ENCODE data around the gene MTR. TPM values are rescaled to one million over a fixed set of nuclear protein-coding genes. Genes with fewer than 3 reads are reported as not detected.

The MTR gene
- total and polyA plus RNA-seq, 9 of the 15 experiments (the other 6 are each of a cell fraction or from before 2014, with no cell fraction given) = 3.4 to 44.3 (median 20.3) TPM

GRCh38 chr1:236914375-236914774, 119.3 kb downstream of the MTR start (continued):
- TF ChIP-seq ZNF584 (CRISPR knock-in tag; IDR thresholded peaks at IDR 0.05; ENCODE audit: low read depth) (no peak), ZFP36 (IDR thresholded peaks at IDR 0.05; ENCODE audit: low read depth, low read length, partially characterized antibody) (no peak), SMAD2 (IDR thresholded peaks at IDR 0.05; ENCODE audit: low read depth, low read length) (no peak), ZNF445 (CRISPR knock-in tag; IDR thresholded peaks at IDR 0.05; ENCODE audit: low read depth) (no peak), NKRF (IDR thresholded peaks at IDR 0.05; ENCODE audit: borderline replicate concordance) (no peak), RCOR1 (IDR thresholded peaks at IDR 0.05; ENCODE audit: borderline replicate concordance in 1 of 2, low read depth in 2 of 2, low read length in 2 of 2) (peak in 1 of 2 experiments; percentile 73; a peak in 1 of 4 replicates), MEIS2 (IDR thresholded peaks at IDR 0.05; ENCODE audit: partially characterized antibody) (peak; percentile 62), ATF4 (CRISPR knock-in tag; IDR thresholded peaks at IDR 0.05) (no peak), E2F3 (CRISPR knock-in tag; IDR thresholded peaks at IDR 0.05) (no peak), HINFP (tag; conservative IDR thresholded peaks at IDR 0.05; ENCODE audit: low read depth) (no peak), ZNF24 (IDR thresholded peaks at IDR 0.05) (no peak), HOXB6 (CRISPR knock-in tag; IDR thresholded peaks at IDR 0.05; ENCODE audit: borderline replicate concordance) (no peak), ZNF408 (CRISPR knock-in tag; IDR thresholded peaks at IDR 0.05; ENCODE audit: low read depth) (no peak), SMARCA4 (IDR thresholded peaks at IDR 0.05) (peak; percentile 62), POLR2B (IDR thresholded peaks at IDR 0.05; ENCODE audit: low read depth, partially characterized antibody) (no peak), MLLT1 (IDR thresholded peaks at IDR 0.05) (no peak), NR4A1 (CRISPR knock-in tag; IDR thresholded peaks at IDR 0.05) (no peak), NR4A1 (tag; IDR thresholded peaks at IDR 0.05) (0 out of 2 replicates have a peak, but pooled peaks have one; percentile 31), ZNF212 (CRISPR knock-in tag; IDR thresholded peaks at IDR 0.05) (no peak), SFPQ (IDR thresholded peaks at IDR 0.05; ENCODE audit: low read depth, low read length) (no peak), TRIM28 (IDR thresholded peaks at IDR 0.05) (0 out of 2 replicates have a peak, but pooled peaks have one; percentile 28), ZSCAN29 (IDR thresholded peaks at IDR 0.05) (no peak), SAFB (IDR thresholded peaks at IDR 0.05; ENCODE audit: borderline replicate concordance, low read depth, low read length) (no peak)

Measured in K562 (cell line).